Measurements from ENCODE around the gene SLC7A8. TPM values are rescaled to one million over a fixed set of nuclear protein-coding genes. Genes with fewer than 3 reads are reported as not detected.

Gene SLC7A8
- total RNA-seq, 1 experiment from 2014 or later: 3.8 TPM

DNA sequence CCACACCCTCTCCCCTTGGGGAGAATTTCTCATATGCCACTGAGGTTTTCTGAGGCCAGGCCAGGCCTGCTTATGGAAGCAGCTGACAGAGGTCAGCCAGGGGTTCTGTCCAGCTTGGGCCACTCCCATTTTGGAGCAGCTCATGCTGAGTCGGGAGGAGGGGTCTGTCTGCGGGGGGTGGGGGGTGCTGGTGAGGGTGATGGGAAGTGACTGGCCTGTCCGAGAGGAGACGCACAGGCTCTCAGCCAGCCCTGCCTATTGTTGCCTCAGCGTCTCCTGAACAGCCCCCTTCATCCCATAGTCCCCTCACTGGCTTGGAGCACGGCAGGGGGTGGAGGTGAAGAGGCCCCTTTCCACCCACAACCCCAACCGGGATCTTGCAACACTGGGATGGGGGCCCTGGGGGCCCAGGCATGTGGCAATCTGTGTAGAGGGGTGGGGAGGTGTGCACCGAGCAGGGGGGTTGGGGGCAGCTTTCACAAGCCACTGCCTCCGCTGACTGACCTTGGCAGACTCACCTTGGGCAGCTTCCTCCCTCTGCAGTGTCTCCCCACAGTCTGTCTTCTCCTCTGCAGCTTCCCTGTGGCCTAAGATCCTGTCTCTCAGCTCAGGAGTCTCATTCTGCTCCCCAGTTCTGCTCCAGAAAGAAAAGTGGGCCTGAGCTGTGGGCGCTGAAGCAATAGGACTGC lies 69.9 kb downstream of the SLC7A8 start:
- no peak overlapping the region for H2AFZ ChIP-seq (ENCODE audit: low read length)
- H3K27ac ChIP-seq (ENCODE audit: low read length): no peak overlapping the region

DNA sequence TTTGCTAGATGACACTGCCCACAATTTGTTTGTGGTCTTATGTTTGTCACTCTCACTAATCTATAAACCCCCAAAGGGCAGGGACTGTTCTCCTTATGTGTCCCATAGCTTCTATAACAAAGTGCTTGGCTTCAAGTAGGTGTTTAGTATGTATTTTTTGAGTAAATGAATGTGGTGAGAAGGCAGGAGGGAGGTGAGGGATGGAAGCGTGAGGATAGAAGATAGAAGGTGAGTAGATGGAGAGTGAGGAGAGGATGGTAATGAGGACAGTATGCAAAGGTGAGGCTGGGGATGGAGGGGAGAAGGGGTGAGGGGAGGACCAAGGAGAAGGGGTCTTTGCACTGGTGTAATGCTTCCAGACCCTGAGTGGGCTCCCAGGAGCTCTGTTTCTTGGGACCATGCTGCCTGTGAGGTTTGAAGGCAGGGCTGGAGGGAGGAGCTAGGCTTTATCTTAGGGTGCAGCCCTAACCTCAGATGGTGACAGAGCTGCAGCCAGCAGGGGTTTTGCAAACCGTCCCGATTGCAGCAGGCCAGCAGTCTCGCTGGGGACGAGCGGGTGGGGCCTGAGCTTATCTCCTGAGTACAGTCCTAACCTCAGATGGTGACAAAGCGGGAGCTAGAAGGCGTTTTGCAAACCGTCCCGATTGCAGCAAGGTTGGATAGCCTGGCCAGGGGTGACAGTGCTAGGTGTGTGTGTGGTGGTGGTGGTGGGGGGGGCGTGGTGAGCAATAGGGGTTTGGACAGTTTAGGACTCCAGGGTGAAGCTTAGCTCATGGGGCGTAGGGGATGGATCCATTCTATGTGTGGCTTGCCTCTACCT lies 70.9 kb downstream of the SLC7A8 start:
- no peak overlapping the region for H3K4me3 ChIP-seq (ENCODE audit: low read length)
- H3K36me3 ChIP-seq (ENCODE audit: low read depth, low read length): no peaks in the 10 kb centered on the region
- H3K4me2 ChIP-seq (ENCODE audit: low read length): no peak overlapping the region
- intact Hi-C loops (cut with micrococcal nuclease): no loop called here
- no TSS peak for BruUV-seq (replicated peaks)
- POLR2A ChIA-PET (ENCODE audit: unreplicated experiment): interaction anchor here (0.5 to 0.6 kb wide), 2 partner anchors 17 to 34 kb away, joined by 3 to 6 read pairs; partner anchors contain the start of genes ACIN1 and C14orf119
- H3K27me3 ChIP-seq (ENCODE audit: low read length): peaks cover 22% of the 10 kb centered on the region
- H3K9me3 ChIP-seq (ENCODE audit: low read length): no peaks in the 10 kb centered on the region
- no peaks in the 10 kb centered on the region for H3K79me2 ChIP-seq (ENCODE audit: low read length)
- no peaks in the 10 kb centered on the region for H4K20me1 ChIP-seq (ENCODE audit: low read length)
- no peak for ATAC-seq
- no peak for DNase-seq
- H2AFZ ChIP-seq (ENCODE audit: low read length): no peak overlapping the region
- H3K4me1 ChIP-seq (ENCODE audit: insufficient read depth, low read length): peaks cover 23% of the 10 kb centered on the region
- H3F3A ChIP-seq (ENCODE audit: low read length, unreplicated experiment): no peaks in the 10 kb centered on the region
- no peak overlapping the region for H3K9ac ChIP-seq (ENCODE audit: low read length)
- CTCF ChIA-PET: interaction anchor here (0.7 kb wide), 2 partner anchors 20 to 29 kb away, joined by 4 read pairs; no protein-coding TSS in a partner anchor
- H3K9me2 ChIP-seq (replicated peaks; ENCODE audit: low read length): no peaks in the 10 kb centered on the region
- H3K27ac ChIP-seq (ENCODE audit: low read length): no peak overlapping the region
- TF ChIP-seq, protein P1, sequence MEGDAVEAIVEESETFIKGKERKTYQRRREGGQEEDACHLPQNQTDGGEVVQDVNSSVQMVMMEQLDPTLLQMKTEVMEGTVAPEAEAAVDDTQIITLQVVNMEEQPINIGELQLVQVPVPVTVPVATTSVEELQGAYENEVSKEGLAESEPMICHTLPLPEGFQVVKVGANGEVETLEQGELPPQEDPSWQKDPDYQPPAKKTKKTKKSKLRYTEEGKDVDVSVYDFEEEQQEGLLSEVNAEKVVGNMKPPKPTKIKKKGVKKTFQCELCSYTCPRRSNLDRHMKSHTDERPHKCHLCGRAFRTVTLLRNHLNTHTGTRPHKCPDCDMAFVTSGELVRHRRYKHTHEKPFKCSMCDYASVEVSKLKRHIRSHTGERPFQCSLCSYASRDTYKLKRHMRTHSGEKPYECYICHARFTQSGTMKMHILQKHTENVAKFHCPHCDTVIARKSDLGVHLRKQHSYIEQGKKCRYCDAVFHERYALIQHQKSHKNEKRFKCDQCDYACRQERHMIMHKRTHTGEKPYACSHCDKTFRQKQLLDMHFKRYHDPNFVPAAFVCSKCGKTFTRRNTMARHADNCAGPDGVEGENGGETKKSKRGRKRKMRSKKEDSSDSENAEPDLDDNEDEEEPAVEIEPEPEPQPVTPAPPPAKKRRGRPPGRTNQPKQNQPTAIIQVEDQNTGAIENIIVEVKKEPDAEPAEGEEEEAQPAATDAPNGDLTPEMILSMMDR (conservative IDR thresholded peaks at IDR 0.05; ENCODE audit: low read depth, low read length): no peak
- TF ChIP-seq EZH2 (IDR thresholded peaks at IDR 0.05; ENCODE audit: low read length, unreplicated experiment): no peak
- no peak for TF ChIP-seq EZH2phosphoT487 (IDR thresholded peaks at IDR 0.05; ENCODE audit: borderline replicate concordance, low read length)

More for the DNA sequence above, 69.9 kb downstream of the SLC7A8 start:
- H3K9me2 ChIP-seq (replicated peaks; ENCODE audit: low read length): no peaks in the 10 kb centered on the region
- H3K36me3 ChIP-seq (ENCODE audit: low read depth, low read length): no peaks in the 10 kb centered on the region
- no peak overlapping the region for H3K4me2 ChIP-seq (ENCODE audit: low read length)
- no TSS peak for BruUV-seq (replicated peaks)
- ATAC-seq: no peak
- intact Hi-C loops (cut with micrococcal nuclease): no loop called here
- H3F3A ChIP-seq (ENCODE audit: low read length, unreplicated experiment): no peaks in the 10 kb centered on the region
- H3K4me1 ChIP-seq (ENCODE audit: insufficient read depth, low read length): peaks cover 23% of the 10 kb centered on the region
- peaks cover 22% of the 10 kb centered on the region for H3K27me3 ChIP-seq (ENCODE audit: low read length)
- POLR2A ChIA-PET (ENCODE audit: unreplicated experiment): interaction anchor here (0.5 kb wide), 1 partner anchor 35 kb away, joined by 3 read pairs; no protein-coding TSS in a partner anchor
- no peaks in the 10 kb centered on the region for H3K9me3 ChIP-seq (ENCODE audit: low read length)
- no peaks in the 10 kb centered on the region for H4K20me1 ChIP-seq (ENCODE audit: low read length)
- CTCF ChIA-PET: interaction anchor here (0.7 kb wide), 1 partner anchor 21 kb away, joined by 4 read pairs; no protein-coding TSS in a partner anchor
- TF ChIP-seq, protein P1 (conservative IDR thresholded peaks at IDR 0.05; ENCODE audit: low read depth, low read length): no peak
- no peak for TF ChIP-seq EZH2phosphoT487 (IDR thresholded peaks at IDR 0.05; ENCODE audit: borderline replicate concordance, low read length)
- no peak for TF ChIP-seq EZH2 (IDR thresholded peaks at IDR 0.05; ENCODE audit: low read length, unreplicated experiment)
- no peak for DNase-seq
- H3K79me2 ChIP-seq (ENCODE audit: low read length): no peaks in the 10 kb centered on the region
- no peak overlapping the region for H3K9ac ChIP-seq (ENCODE audit: low read length)
- no peak overlapping the region for H3K4me3 ChIP-seq (ENCODE audit: low read length)

Measured in PC-3 (cell line).